Motor neuron (in vitro differentiated cells): ENCODE data around the gene ERP29. TPM values are rescaled to one million over a fixed set of nuclear protein-coding genes. Genes with fewer than 3 reads are reported as not detected.
A peak's percentile ranks its signal among the peaks of the same experiment; 100 is the strongest.
"Not testable (repeated sequence)": the region's sequence is repeated elsewhere in the genome, so short reads cannot be mapped to it uniquely, and the experiment has no call there.

Source experiments
- ATAC-seq, 8 experiments: fragments of 200-7000 bp; cut with Tn5 transposase; replicated peaks in 6 of 8; 2 replicates each; pipeline ENCODE4 v1.8.0; 2021; ENCODE audit warnings: mild to moderate bottlenecking in 8 of 8, moderate library complexity in 8 of 8
- H3K27ac ChIP-seq, 2 donors: fragments of 250-450 bp; sonication (Bioruptor Pico); 2 replicates each; pipeline ENCODE4 v1.9.0; 2021; ENCODE audit warnings: antibody characterized with exemption in 2 of 2, mild to moderate bottlenecking in 2 of 2, moderate library complexity in 1 of 2
- H3K4me1 ChIP-seq, 2 donors: fragments of 250-450 bp; sonication (Bioruptor Pico); replicated peaks in 1 of 2; 2 replicates each; pipeline ENCODE4 v1.6.1; 2021; ENCODE audit warnings: antibody characterized with exemption in 2 of 2, mild to moderate bottlenecking in 2 of 2, moderate library complexity in 1 of 2
- H3K4me3 ChIP-seq, 5 donors: fragments of 250-450 bp; sonication (Bioruptor Pico); 2 replicates each; pipeline ENCODE4 v1.9.0; 2021; ENCODE audit warnings: antibody characterized with exemption in 5 of 5, mild to moderate bottlenecking in 5 of 5, moderate library complexity in 4 of 5
- WGBS, 10 experiments: fragments of 450-650 bp; shearing (Covaris generic); methylation state at CpG; one replicate each; pipeline ENCODE4 v1.0.0; 2022; 5-methylcytosine and 5-hydroxymethylcytosine counted together
- in situ Hi-C, 9 experiments: fragments of 400-800 bp; cut with MboI; loops; one replicate each; pipeline ENCODE4 v1.15.0; 2021; ENCODE audit warnings: low sequenced_read_pairs in 9 of 9, low pct_unique_long_range_greater_than_20kb in 2 of 9; ENCODE audit not compliant: unreplicated experiment in 9 of 9
- total RNA-seq, 8 experiments: library from RNA; unstranded; fragments of 300-600 nt; gene quantifications; 2 replicates each; pipeline versions ENCODE4 v1.2.3 to v1.2.4, GENCODE V29; 2022

ERP29 gene
- total RNA-seq, 8 experiments from 2014 or later = 47.2 to 152 (median 107) TPM

GRCh38 chr12:112029301-112029700 lies 16.1 kb downstream of the ERP29 start:
- in situ Hi-C loops = loop anchor here in 1 of 9 experiments (25.0 kb wide), 1 partner anchor 208 kb away; no protein-coding TSS in a partner anchor
- WGBS, 10 experiments = 75 to 100% (median 93%) methylated on average over 1 to 2 of the region's 2 CpGs; no CpG with 5 or more reads in 4 of the 10 experiments
- Histone ChIP-seq H3K4me3 (no peak overlapping the region), H3K4me1 (peaks cover 0 to 3% of the 10 kb centered on the region in 2 donors), H3K27ac (no peak overlapping the region)
- no peak for ATAC-seq

- Histone ChIP-seq H3K4me3 (no peak overlapping the region), H3K4me1 (no peaks in the 10 kb centered on the region), H3K27ac (no peak overlapping the region)
- 86 to 100% (median 97%) methylated on average over 2 of the region's 2 CpGs; no CpG with 5 or more reads in 6 of the 10 experiments for WGBS, 10 experiments
- in situ Hi-C loops = loop anchor here in 1 of 9 experiments (25.0 kb wide), 1 partner anchor 206 kb away; no protein-coding TSS in a partner anchor
- ATAC-seq = no peak
Observed at GRCh38 chr12:112031472-112031871, 18.2 kb downstream of the ERP29 start.

- H3K27ac ChIP-seq = no peak overlapping the region
- ATAC-seq = no peak
- 80 to 100% (median 89%) methylated on average over 2 to 5 of the region's 5 CpGs; no CpG with 5 or more reads in 1 of the 10 experiments for WGBS, 10 experiments
- in situ Hi-C loops = loop anchor here in 1 of 9 experiments (25.0 kb wide), 1 partner anchor 205 kb away; no protein-coding TSS in a partner anchor
- no peak overlapping the region for H3K4me3 ChIP-seq
- no peaks in the 10 kb centered on the region for H3K4me1 ChIP-seq
Observed at GRCh38 chr12:112032292-112032691, 19.1 kb downstream of the ERP29 start.

GRCh38 chr12:112035219-112035785 lies 22.1 kb downstream of the ERP29 start:
- WGBS, 10 experiments = 18 to 100% (median 56%) methylated on average over 1 to 4 of the region's 4 CpGs; no CpG with 5 or more reads in 1 of the 10 experiments
- Histone ChIP-seq H3K4me1 (no peaks in the 10 kb centered on the region), H3K27ac (no peak overlapping the region), H3K4me3 (no peak overlapping the region)
- in situ Hi-C loops = loop anchor here in 1 of 9 experiments (25.0 kb wide), 1 partner anchor 202 kb away; no protein-coding TSS in a partner anchor
- no peak for ATAC-seq

GRCh38 chr12:112036614-112037013 lies 23.4 kb downstream of the ERP29 start:
- in situ Hi-C loops = loop anchor here in 1 of 9 experiments (25.0 kb wide), 1 partner anchor 201 kb away; no protein-coding TSS in a partner anchor
- H3K4me1 ChIP-seq, ATAC-seq, H3K27ac ChIP-seq, H3K4me3 ChIP-seq: not testable (repeated sequence)
- 40 to 99% (median 95%) methylated on average over 1 to 11 of the region's 12 CpGs for WGBS, 10 experiments

GRCh38 chr12:112046003-112046402 lies 32.8 kb downstream of the ERP29 start:
- Histone ChIP-seq H3K27ac (no peak overlapping the region), H3K4me1 (no peaks in the 10 kb centered on the region), H3K4me3 (no peak overlapping the region)
- 69 to 100% (median 96%) methylated on average over 1 to 4 of the region's 4 CpGs; no CpG with 5 or more reads in 1 of the 10 experiments for WGBS, 10 experiments
- peak in 1 of 8 experiments; percentile 24 for ATAC-seq
- in situ Hi-C loops = loop anchor here in 1 of 9 experiments (25.0 kb wide), 1 partner anchor 191 kb away; no protein-coding TSS in a partner anchor

GRCh38 chr12:112049351-112049750 lies 36.1 kb downstream of the ERP29 start:
- no peak for ATAC-seq
- in situ Hi-C loops = loop anchor here in 1 of 9 experiments (25.0 kb wide), 1 partner anchor 188 kb away; no protein-coding TSS in a partner anchor

GRCh38 chr12:112061137-112061536 lies 47.9 kb downstream of the ERP29 start:
- in situ Hi-C loops = loop anchor here in 1 of 9 experiments (25.0 kb wide), 1 partner anchor 176 kb away; no protein-coding TSS in a partner anchor

More at GRCh38 chr12:112049351-112049750, 36.1 kb downstream of the ERP29 start:
- H3K4me3 ChIP-seq = no peak overlapping the region
- 82 to 100% (median 95%) methylated on average over 2 to 13 of the region's 13 CpGs; no CpG with 5 or more reads in 2 of the 10 experiments for WGBS, 10 experiments
- no peak overlapping the region for H3K27ac ChIP-seq
- no peaks in the 10 kb centered on the region for H3K4me1 ChIP-seq

GRCh38 chr12:112063273-112063672 lies 50.0 kb downstream of the ERP29 start:
- in situ Hi-C loops = loop anchor here in 1 of 9 experiments (25.0 kb wide), 1 partner anchor 174 kb away; no protein-coding TSS in a partner anchor
- no peak for ATAC-seq
- no peak overlapping the region for H3K27ac ChIP-seq
- 90 to 100% (median 100%) methylated on average over 1 to 2 of the region's 2 CpGs; no CpG with 5 or more reads in 1 of the 10 experiments for WGBS, 10 experiments
- H3K4me1 ChIP-seq = no peaks in the 10 kb centered on the region
- no peak overlapping the region for H3K4me3 ChIP-seq

More at GRCh38 chr12:112061137-112061536, 47.9 kb downstream of the ERP29 start:
- 80 to 100% (median 88%) methylated on average over 1 to 2 of the region's 2 CpGs; no CpG with 5 or more reads in 2 of the 10 experiments for WGBS, 10 experiments
- H3K27ac ChIP-seq = no peak overlapping the region
- no peaks in the 10 kb centered on the region for H3K4me1 ChIP-seq
- ATAC-seq = no peak
- H3K4me3 ChIP-seq = no peak overlapping the region

- H3K4me1 ChIP-seq = no peaks in the 10 kb centered on the region
- H3K27ac ChIP-seq = no peak overlapping the region
- in situ Hi-C loops = loop anchor here in 1 of 9 experiments (25.0 kb wide), 1 partner anchor 171 kb away; no protein-coding TSS in a partner anchor
- 92 to 100% (median 100%) methylated on average over 1 to 2 of the region's 2 CpGs; no CpG with 5 or more reads in 3 of the 10 experiments for WGBS, 10 experiments
- no peak for ATAC-seq
- no peak overlapping the region for H3K4me3 ChIP-seq
Observed at GRCh38 chr12:112066566-112066965, 53.3 kb downstream of the ERP29 start.

Other genes with a start within 250 kb of the ERP29 start
- gene ALDH2, start 246.5 kb upstream of the ERP29 start, total RNA-seq = 10 to 100 TPM; 13.2 to 45.3 (median 27.0) TPM
- gene MAPKAPK5, start 171.2 kb upstream of the ERP29 start, total RNA-seq = 10 to 100 TPM; 32.0 to 55.9 (median 41.1) TPM
- gene TMEM116, start 261 bp upstream of the ERP29 start, total RNA-seq = 10 to 100 TPM in 6 of 8 experiments, 1 to 10 TPM in 2; 6.5 to 21.8 (median 18.6) TPM
- gene NAA25, start 95.4 kb downstream of the ERP29 start, total RNA-seq = 10 to 100 TPM; 18.5 to 49.3 (median 24.7) TPM
- 10 to 100 TPM; 30.6 to 47.1 (median 37.5) TPM for gene TRAFD1, start 112.1 kb downstream of the ERP29 start, total RNA-seq